Measurements from ENCODE around the gene PACS2.

Gene PACS2

GRCh38 chr14:105412771-105413543 is 98.4 kb downstream of the PACS2 start:
- DNase-seq = no peak

GRCh38 chr14:105413544-105413886 is 99.0 kb downstream of the PACS2 start:
- no peak for DNase-seq

- DNase-seq = no peak
Observed at GRCh38 chr14:105414456-105415371, 100.2 kb downstream of the PACS2 start.

GRCh38 chr14:105415481-105416428 is 101.2 kb downstream of the PACS2 start:
- DNase-seq = no peak

- DNase-seq = no peak
Observed at GRCh38 chr14:105416671-105417070, 102.1 kb downstream of the PACS2 start.

GRCh38 chr14:105417690-105418121 is 103.2 kb downstream of the PACS2 start:
- no peak for DNase-seq

GRCh38 chr14:105418269-105419194 is 104.0 kb downstream of the PACS2 start:
- no peak for DNase-seq

- DNase-seq = no peak
Observed at GRCh38 chr14:105419195-105420091, 104.9 kb downstream of the PACS2 start, which contains the start of gene MTA1. Gene MTA1 (plus strand): TSS chr14:105419827. CDS start chr14:105420036, 209 bp downstream.

GRCh38 chr14:105420101-105420973 is 105.8 kb downstream of the PACS2 start:
- DNase-seq = no peak

GRCh38 chr14:105420974-105421674 is 106.6 kb downstream of the PACS2 start:
- no peak for DNase-seq

- no peak for DNase-seq
Observed at GRCh38 chr14:105421723-105422615, 107.4 kb downstream of the PACS2 start.

- DNase-seq = no peak
Observed at GRCh38 chr14:105422695-105423487, 108.3 kb downstream of the PACS2 start.

- no peak for DNase-seq
Observed at GRCh38 chr14:105423488-105424195, 109.1 kb downstream of the PACS2 start.

- DNase-seq = no peak
Observed at GRCh38 chr14:105424861-105425260, 110.3 kb downstream of the PACS2 start.

- no peak for DNase-seq
Observed at GRCh38 chr14:105425823-105426247, 111.3 kb downstream of the PACS2 start.
